A673 (cell line): Measurements from ENCODE around the gene LRRD1. TPM values are rescaled to one million over a fixed set of nuclear protein-coding genes. Genes with fewer than 3 reads are reported as not detected.

Experiments used
- BruUV-seq: library from RNA; stranded (reverse); fragments of 400-500 nt; replicated peaks from 2 replicates; lab custom pipeline; 2021; lab: Mats Ljungman, UMichigan
- CTCF ChIA-PET: fragments of 300-600 bp; sonication (Branson Sonifier 250); formaldehyde crosslinking; loops from one replicate; lab custom pipeline; 2022; ENCODE audit warnings: antibody characterized with exemption; lab: Charles Lee
- POLR2A ChIA-PET: fragments of 300-600 bp; sonication (Branson Sonifier 250); formaldehyde crosslinking; loops from one replicate; lab custom pipeline; 2022; ENCODE audit warnings: antibody characterized with exemption; ENCODE audit not compliant: low non-redundant PET; lab: Charles Lee
- DNase-seq: peaks from one replicate; pipeline ENCODE4 v3.0.0-alpha.2; 2015; ENCODE audit warnings: low spot score
- H3K27ac ChIP-seq: fragments of 200-600 bp; sonication (generic); 2 replicates; pipeline ENCODE4 v1.5.1; 2016; ENCODE audit warnings: mixed run types, low read depth, mild to moderate bottlenecking, mixed read lengths, antibody characterized with exemption, low read length; ENCODE audit not compliant: poor library complexity, severe bottlenecking
- H3K27me3 ChIP-seq: fragments of 200-600 bp; sonication (generic); replicated peaks from 2 replicates; pipeline ENCODE4 v1.6.1; 2017; ENCODE audit warnings: mixed run types, low read depth, mild to moderate bottlenecking, mixed read lengths, antibody characterized with exemption, low read length; ENCODE audit not compliant: insufficient read depth, poor library complexity
- H3K36me3 ChIP-seq: fragments of 200-600 bp; sonication (generic); 2 replicates; pipeline ENCODE4 v1.6.1; 2016; ENCODE audit warnings: mixed run types, mild to moderate bottlenecking, mixed read lengths, antibody characterized with exemption, low read length; ENCODE audit not compliant: insufficient read depth, poor library complexity, severe bottlenecking
- H3K4me1 ChIP-seq: fragments of 200-600 bp; sonication (generic); 2 replicates; pipeline ENCODE4 v1.6.1; 2017; ENCODE audit warnings: mixed run types, mild to moderate bottlenecking, mixed read lengths, antibody characterized with exemption, low read length; ENCODE audit not compliant: insufficient read depth, poor library complexity, severe bottlenecking
- H3K4me3 ChIP-seq: fragments of 200-600 bp; sonication (generic); 2 replicates; pipeline ENCODE4 v1.5.1; 2016; ENCODE audit warnings: low read depth, mixed run types, mild to moderate bottlenecking, mixed read lengths, low read length; ENCODE audit not compliant: poor library complexity, severe bottlenecking
- H3K9me3 ChIP-seq: fragments of 200-600 bp; sonication (generic); 2 replicates; pipeline ENCODE4 v1.6.1; 2016; ENCODE audit warnings: mixed run types, low read depth, mild to moderate bottlenecking, mixed read lengths, antibody characterized with exemption, low read length; ENCODE audit not compliant: poor library complexity, severe bottlenecking
- EZH2 ChIP-seq: fragments of 200-600 bp; sonication (generic); IDR thresholded peaks from 2 replicates; pipeline ENCODE4 v1.6.1; 2017; ENCODE audit warnings: borderline replicate concordance, low read depth, mild to moderate bottlenecking, mixed read lengths, antibody characterized with exemption, low read length; ENCODE audit not compliant: poor library complexity, severe bottlenecking
- intact Hi-C: fragments of 100-400 bp; cut with micrococcal nuclease; formaldehyde crosslinking; loops from one replicate; pipeline ENCODE4 v1.10.0; 2022; ENCODE audit not compliant: unreplicated experiment
- total RNA-seq: library from RNA; stranded (reverse); gene quantifications from 2 replicates; pipeline ENCODE4 v1.2.3, GENCODE V29; 2021
- TF ChIP-seq, protein P1 (sequence below): fragments of 300-800, 200-600 bp; sonication (generic); conservative IDR thresholded peaks from 2 replicates; pipeline ENCODE4 v1.5.1; 2017; ENCODE audit warnings: low read depth, mild to moderate bottlenecking, antibody characterized with exemption, low read length, moderate library complexity, mixed read lengths

LRRD1 gene
- total RNA-seq, 1 experiment from 2014 or later, result not detected

GRCh38 chr7:92158660-92159575, 20.0 kb downstream of the LRRD1 start:
- CTCF ChIA-PET, result no interaction called here
- POLR2A ChIA-PET, result no interaction called here
- peaks cover 12% of the 10 kb centered on the region for H3K27me3 ChIP-seq
- intact Hi-C loops, result no loop called here
- H3K27ac ChIP-seq, result no peak overlapping the region
- no peak for DNase-seq
- no TSS peak for BruUV-seq
- no peaks in the 10 kb centered on the region for H3K4me1 ChIP-seq
- H3K9me3 ChIP-seq, result no peaks in the 10 kb centered on the region
- no peak overlapping the region for H3K4me3 ChIP-seq
- TF ChIP-seq, protein P1, sequence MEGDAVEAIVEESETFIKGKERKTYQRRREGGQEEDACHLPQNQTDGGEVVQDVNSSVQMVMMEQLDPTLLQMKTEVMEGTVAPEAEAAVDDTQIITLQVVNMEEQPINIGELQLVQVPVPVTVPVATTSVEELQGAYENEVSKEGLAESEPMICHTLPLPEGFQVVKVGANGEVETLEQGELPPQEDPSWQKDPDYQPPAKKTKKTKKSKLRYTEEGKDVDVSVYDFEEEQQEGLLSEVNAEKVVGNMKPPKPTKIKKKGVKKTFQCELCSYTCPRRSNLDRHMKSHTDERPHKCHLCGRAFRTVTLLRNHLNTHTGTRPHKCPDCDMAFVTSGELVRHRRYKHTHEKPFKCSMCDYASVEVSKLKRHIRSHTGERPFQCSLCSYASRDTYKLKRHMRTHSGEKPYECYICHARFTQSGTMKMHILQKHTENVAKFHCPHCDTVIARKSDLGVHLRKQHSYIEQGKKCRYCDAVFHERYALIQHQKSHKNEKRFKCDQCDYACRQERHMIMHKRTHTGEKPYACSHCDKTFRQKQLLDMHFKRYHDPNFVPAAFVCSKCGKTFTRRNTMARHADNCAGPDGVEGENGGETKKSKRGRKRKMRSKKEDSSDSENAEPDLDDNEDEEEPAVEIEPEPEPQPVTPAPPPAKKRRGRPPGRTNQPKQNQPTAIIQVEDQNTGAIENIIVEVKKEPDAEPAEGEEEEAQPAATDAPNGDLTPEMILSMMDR, result no peak
- no peak for TF ChIP-seq EZH2
- H3K36me3 ChIP-seq, result no peaks in the 10 kb centered on the region

- Histone ChIP-seq H3K9me3 (no peaks in the 10 kb centered on the region), H3K27ac (no peak overlapping the region), H3K27me3 (no peaks in the 10 kb centered on the region), H3K4me1 (no peaks in the 10 kb centered on the region), H3K4me3 (no peak overlapping the region), H3K36me3 (no peaks in the 10 kb centered on the region)
- ChIA-PET CTCF (no interaction called here), POLR2A (no interaction called here)
- no peak for DNase-seq
- no peak for TF ChIP-seq EZH2
- TF ChIP-seq, protein P1, result no peak
- no TSS peak for BruUV-seq
- intact Hi-C loops, result no loop called here
Observed at GRCh38 chr7:92156990-92157389, 22.0 kb downstream of the LRRD1 start.

DNA sequence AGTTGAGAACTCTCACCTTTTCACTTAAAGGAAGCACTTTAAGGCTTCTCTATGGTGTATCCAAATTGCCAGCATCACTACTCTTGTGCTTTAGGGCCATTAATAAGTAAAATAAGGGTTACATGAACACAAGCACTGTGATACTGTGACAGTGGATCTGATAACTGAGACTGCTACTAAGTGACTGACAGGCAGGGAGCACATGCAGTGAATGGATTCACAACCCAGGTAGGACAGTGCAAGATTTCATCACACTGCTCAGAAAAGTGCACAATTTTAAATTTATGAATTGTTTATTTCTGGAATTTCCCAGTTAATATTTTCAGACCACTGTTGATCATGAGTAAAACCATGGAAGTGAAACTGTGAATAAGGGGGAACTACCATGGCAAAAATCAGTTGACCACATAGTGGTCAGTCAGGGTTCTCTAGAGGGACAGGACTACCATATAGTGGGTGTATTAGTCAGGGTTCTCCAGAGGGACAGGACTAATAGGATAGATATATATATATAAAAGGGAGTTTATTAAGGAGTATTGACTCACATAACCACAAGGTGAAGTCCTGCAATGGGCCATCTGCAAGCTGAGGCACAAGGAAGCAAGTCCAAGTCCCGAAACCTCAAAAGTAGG, 23.7 kb downstream of the LRRD1 start:
- BruUV-seq, result no TSS peak
- POLR2A ChIA-PET, result no interaction called here
- no peaks in the 10 kb centered on the region for H3K27me3 ChIP-seq
- no peak for DNase-seq
- no peak overlapping the region for H3K4me3 ChIP-seq
- TF ChIP-seq, protein P1, result no peak
- TF ChIP-seq EZH2, result no peak
- CTCF ChIA-PET, result no interaction called here
- H3K9me3 ChIP-seq, result no peaks in the 10 kb centered on the region
- H3K4me1 ChIP-seq, result no peaks in the 10 kb centered on the region
- H3K27ac ChIP-seq, result no peak overlapping the region
- intact Hi-C loops, result no loop called here
- no peaks in the 10 kb centered on the region for H3K36me3 ChIP-seq
